Thoracic aorta (tissue), 2 donors: ENCODE data around the gene RTN4IP1. TPM values are rescaled to one million over a fixed set of nuclear protein-coding genes. Genes with fewer than 3 reads are reported as not detected.

Source experiments
- ATAC-seq: fragments of 150-250 bp; one replicate; pipeline ENCODE4 v1.8.0; 2017; ENCODE audit warnings: low read depth; ENCODE audit not compliant: insufficient number of reproducible peaks, low FRiP score
- DNase-seq: peaks from one replicate; pipeline ENCODE4 v3.0.0-alpha.2; 2020; ENCODE audit warnings: low spot score
- H3K27ac ChIP-seq, 2 donors: fragments of 200-600 bp; sonication (generic); 1 replicate in 1 of 2; 2 replicates in 1 of 2; pipeline ENCODE4 v1.5.1; 2016; ENCODE audit warnings: mild to moderate bottlenecking in 2 of 2, moderate library complexity in 2 of 2
- H3K27me3 ChIP-seq: fragments of 200-600 bp; sonication (generic); replicated peaks from 2 replicates; pipeline ENCODE4 v1.6.0; 2016; ENCODE audit warnings: mild to moderate bottlenecking; ENCODE audit not compliant: insufficient read depth
- H3K36me3 ChIP-seq: fragments of 200-600 bp; sonication (generic); one replicate; pipeline ENCODE4 v1.5.1; 2016
- H3K4me1 ChIP-seq, 2 donors: fragments of 200-600 bp; sonication (generic); 1 replicate in 1 of 2; 2 replicates in 1 of 2; pipeline versions ENCODE4 v1.5.1 to v1.6.0; 2016; ENCODE audit warnings: low read depth in 2 of 2, mild to moderate bottlenecking in 1 of 2; ENCODE audit not compliant: control insufficient read depth in 1 of 2
- H3K4me3 ChIP-seq: fragments of 200-600 bp; sonication (generic); 2 replicates; pipeline ENCODE4 v1.5.1; 2016; ENCODE audit warnings: mild to moderate bottlenecking
- H3K9me3 ChIP-seq: fragments of 200-600 bp; sonication (generic); 2 replicates; pipeline ENCODE4 v1.5.1; 2016
- total RNA-seq, 2 donors: library from RNA; depleted of rRNA; stranded (reverse); fragments of >200 nt; gene quantifications; one replicate each; pipeline versions ENCODE4 v1.1.0 to v1.2.3, GENCODE V29; 2016
- TF ChIP-seq, protein P1 (sequence below): fragments of 200-600 bp; sonication (generic); IDR thresholded peaks from one replicate; pipeline ENCODE4 v1.5.1; 2019; ENCODE audit warnings: antibody characterized with exemption

The RTN4IP1 gene
- total RNA-seq, 2 donors from 2014 or later: 1.3 to 10.7 TPM

DNA sequence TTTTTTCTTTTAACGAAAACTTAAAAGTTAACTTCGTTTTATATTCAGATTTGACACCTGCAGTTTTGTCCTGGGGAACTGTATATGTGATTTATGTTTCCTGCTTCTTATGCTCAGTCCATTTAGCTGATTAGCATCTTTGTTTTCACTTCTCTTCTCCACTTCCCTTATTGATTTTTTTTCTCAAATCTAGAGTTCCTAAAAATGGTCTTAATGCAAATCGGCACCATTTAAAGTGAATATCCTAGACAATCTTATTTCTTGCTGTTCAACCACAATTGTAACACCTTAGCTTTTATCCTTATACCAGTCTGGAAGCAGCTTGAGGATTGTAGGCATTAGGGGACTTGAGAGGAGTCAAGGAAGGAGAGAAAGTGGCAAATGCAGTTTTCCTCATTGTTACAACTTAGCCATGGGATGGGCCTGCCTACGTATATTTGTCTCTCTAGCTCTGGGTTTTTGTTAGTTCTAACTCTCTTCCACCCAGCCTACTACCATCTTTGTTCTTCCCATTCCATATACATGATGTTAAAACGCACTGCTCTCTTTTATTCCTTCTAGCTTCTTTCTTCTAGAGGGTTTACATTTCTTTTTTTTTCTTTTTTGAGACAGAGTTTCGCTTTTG is 8.5 kb upstream of the RTN4IP1 start:
- H3K4me3 ChIP-seq: no peak overlapping the region
- no peaks in the 10 kb centered on the region for H3K27me3 ChIP-seq
- DNase-seq: no peak
- no peak for ATAC-seq
- H3K27ac ChIP-seq: no peak overlapping the region
- H3K9me3 ChIP-seq: no peaks in the 10 kb centered on the region
- no peaks in the 10 kb centered on the region for H3K4me1 ChIP-seq
- peaks cover 3% of the 10 kb centered on the region for H3K36me3 ChIP-seq
- TF ChIP-seq, protein P1, sequence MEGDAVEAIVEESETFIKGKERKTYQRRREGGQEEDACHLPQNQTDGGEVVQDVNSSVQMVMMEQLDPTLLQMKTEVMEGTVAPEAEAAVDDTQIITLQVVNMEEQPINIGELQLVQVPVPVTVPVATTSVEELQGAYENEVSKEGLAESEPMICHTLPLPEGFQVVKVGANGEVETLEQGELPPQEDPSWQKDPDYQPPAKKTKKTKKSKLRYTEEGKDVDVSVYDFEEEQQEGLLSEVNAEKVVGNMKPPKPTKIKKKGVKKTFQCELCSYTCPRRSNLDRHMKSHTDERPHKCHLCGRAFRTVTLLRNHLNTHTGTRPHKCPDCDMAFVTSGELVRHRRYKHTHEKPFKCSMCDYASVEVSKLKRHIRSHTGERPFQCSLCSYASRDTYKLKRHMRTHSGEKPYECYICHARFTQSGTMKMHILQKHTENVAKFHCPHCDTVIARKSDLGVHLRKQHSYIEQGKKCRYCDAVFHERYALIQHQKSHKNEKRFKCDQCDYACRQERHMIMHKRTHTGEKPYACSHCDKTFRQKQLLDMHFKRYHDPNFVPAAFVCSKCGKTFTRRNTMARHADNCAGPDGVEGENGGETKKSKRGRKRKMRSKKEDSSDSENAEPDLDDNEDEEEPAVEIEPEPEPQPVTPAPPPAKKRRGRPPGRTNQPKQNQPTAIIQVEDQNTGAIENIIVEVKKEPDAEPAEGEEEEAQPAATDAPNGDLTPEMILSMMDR: no peak

GRCh38 chr6:106637051-106637716 is 7.9 kb upstream of the RTN4IP1 start:
- DNase-seq (no peak), ATAC-seq (no peak)
- TF ChIP-seq, protein P1: no peak
- Histone ChIP-seq H3K4me3 (no peak overlapping the region), H3K9me3 (no peaks in the 10 kb centered on the region), H3K27ac (no peak overlapping the region), H3K27me3 (no peaks in the 10 kb centered on the region), H3K4me1 (no peaks in the 10 kb centered on the region), H3K36me3 (peaks cover under 1% of the 10 kb centered on the region)

- H3K4me3 ChIP-seq: no peak overlapping the region
- H3K4me1 ChIP-seq: peaks cover 0 to 9% of the 10 kb centered on the region in 2 donors
- TF ChIP-seq, protein P1: no peak
- DNase-seq (no peak), ATAC-seq (no peak)
- no peaks in the 10 kb centered on the region for H3K27me3 ChIP-seq
- H3K9me3 ChIP-seq: no peaks in the 10 kb centered on the region
- no peaks in the 10 kb centered on the region for H3K36me3 ChIP-seq
- H3K27ac ChIP-seq: no peak overlapping the region
Measured at GRCh38 chr6:106634565-106634964, 5.3 kb upstream of the RTN4IP1 start.

- Histone ChIP-seq H3K27ac (no peak overlapping the region), H3K36me3 (no peaks in the 10 kb centered on the region), H3K9me3 (no peaks in the 10 kb centered on the region), H3K27me3 (no peaks in the 10 kb centered on the region), H3K4me1 (peaks cover 0 to 16% of the 10 kb centered on the region in 2 donors), H3K4me3 (no peak overlapping the region)
- TF ChIP-seq, protein P1: no peak
- ATAC-seq (no peak), DNase-seq (no peak)
Measured at GRCh38 chr6:106631346-106631745, 2.0 kb upstream of the RTN4IP1 start.

DNA sequence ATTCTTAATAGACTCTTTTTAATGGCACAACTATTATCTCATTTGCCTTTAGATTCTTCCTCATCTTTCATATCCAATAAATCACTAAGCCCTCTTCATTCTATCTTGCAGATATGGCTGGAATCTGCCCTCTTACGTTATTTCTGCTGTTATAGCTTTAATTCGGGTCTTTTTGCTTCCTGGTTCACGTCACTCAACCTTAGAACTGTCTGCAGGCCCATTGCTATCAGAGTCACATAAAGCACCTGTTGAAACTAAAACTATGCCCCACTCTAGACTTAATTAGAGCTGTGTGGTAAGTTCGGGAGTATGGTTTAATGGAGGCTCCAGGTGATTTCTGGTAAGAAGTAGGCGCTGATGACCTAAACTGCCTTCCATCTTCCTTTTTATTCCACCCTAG is 1.1 kb upstream of the RTN4IP1 start:
- TF ChIP-seq, protein P1: no peak
- Histone ChIP-seq H3K36me3 (no peaks in the 10 kb centered on the region), H3K27me3 (no peaks in the 10 kb centered on the region), H3K4me3 (peak overlapping the region; percentile 99), H3K27ac (no peak overlapping the region), H3K9me3 (no peaks in the 10 kb centered on the region), H3K4me1 (peaks cover 0 to 16% of the 10 kb centered on the region in 2 donors)
- ATAC-seq: no peak
- no peak for DNase-seq
